Retinal pigment epithelial cell (primary cell): Measurements from ENCODE around the gene KDM8.

Source experiments
- DNase-seq: peaks from one replicate; pipeline ENCODE4 v3.0.0-alpha.2; 2010; ENCODE audit warnings: low read depth
- H3K4me3 ChIP-seq: 2 replicates; pipeline ENCODE4 v1.5.1; 2011; ENCODE audit warnings: mild to moderate bottlenecking, low read length, control low read depth, moderate library complexity
- TF ChIP-seq, protein P1 (sequence below): conservative IDR thresholded peaks from 2 replicates; pipeline ENCODE4 v1.5.1; 2011; ENCODE audit warnings: low read depth, low read length, control low read depth, inconsistent platforms

KDM8 gene

GRCh38 chr16:27226476-27226875, 23.1 kb downstream of the KDM8 start:
- no peak for DNase-seq
- TF ChIP-seq, protein P1, sequence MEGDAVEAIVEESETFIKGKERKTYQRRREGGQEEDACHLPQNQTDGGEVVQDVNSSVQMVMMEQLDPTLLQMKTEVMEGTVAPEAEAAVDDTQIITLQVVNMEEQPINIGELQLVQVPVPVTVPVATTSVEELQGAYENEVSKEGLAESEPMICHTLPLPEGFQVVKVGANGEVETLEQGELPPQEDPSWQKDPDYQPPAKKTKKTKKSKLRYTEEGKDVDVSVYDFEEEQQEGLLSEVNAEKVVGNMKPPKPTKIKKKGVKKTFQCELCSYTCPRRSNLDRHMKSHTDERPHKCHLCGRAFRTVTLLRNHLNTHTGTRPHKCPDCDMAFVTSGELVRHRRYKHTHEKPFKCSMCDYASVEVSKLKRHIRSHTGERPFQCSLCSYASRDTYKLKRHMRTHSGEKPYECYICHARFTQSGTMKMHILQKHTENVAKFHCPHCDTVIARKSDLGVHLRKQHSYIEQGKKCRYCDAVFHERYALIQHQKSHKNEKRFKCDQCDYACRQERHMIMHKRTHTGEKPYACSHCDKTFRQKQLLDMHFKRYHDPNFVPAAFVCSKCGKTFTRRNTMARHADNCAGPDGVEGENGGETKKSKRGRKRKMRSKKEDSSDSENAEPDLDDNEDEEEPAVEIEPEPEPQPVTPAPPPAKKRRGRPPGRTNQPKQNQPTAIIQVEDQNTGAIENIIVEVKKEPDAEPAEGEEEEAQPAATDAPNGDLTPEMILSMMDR, result no peak
- H3K4me3 ChIP-seq, result no peak overlapping the region

DNA sequence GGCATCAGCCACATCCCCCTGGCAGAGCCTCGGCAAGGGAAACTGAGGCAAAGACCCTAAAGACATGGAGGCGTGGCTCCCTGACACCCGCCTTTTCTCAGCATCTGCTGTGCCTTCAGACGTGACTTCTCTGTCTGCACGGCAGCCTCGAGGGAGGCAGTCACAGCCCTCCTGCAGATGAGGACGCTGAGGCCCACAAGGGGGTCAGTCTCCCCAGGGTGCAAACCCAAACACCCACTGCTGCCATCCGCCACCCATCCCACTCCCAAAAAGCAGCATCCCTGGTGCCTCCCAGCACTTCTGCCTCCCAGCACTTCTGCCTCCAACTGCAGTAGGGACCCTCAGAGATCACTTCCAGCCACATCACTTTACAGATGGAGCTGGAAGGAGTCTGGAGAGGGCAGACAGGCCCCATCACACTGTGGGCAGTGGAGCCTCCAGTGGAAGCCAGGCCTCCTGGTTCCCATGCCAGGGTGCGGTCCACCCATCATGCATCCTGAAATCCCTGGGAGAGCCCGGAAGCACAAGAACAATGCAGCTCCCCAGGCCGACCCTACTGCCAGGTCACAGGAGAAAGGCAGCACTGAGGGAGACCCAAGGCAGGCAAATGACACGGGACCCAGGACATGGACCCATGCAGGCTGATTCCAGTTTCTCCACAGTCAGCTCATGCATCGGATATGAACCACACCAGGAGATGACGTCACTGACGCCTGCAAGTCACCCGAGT, 23.8 kb downstream of the KDM8 start:
- H3K4me3 ChIP-seq, result no peak overlapping the region
- TF ChIP-seq, protein P1, result no peak
- DNase-seq, result no peak

DNA sequence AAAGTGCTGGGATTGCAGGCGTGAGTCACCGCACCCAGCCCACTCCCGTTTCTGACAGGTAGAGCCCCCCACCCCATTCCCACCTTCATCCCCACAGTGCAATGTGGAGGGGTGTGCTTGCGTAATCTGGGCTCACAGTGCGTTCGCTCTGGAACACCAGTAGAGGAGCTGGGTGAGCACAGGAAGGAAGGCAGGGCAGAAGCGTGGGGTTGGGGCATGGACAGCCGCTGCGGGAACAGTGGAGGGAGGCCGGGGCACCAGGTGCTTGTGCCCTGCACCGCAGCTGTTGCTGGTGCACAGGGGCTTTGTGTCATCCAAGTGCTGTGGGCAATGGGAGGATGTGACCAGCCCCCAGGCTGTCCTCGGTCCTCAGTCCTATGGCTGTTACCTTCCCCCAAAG, 24.7 kb downstream of the KDM8 start:
- no peak for DNase-seq
- no peak overlapping the region for H3K4me3 ChIP-seq
- TF ChIP-seq, protein P1, result no peak

DNA sequence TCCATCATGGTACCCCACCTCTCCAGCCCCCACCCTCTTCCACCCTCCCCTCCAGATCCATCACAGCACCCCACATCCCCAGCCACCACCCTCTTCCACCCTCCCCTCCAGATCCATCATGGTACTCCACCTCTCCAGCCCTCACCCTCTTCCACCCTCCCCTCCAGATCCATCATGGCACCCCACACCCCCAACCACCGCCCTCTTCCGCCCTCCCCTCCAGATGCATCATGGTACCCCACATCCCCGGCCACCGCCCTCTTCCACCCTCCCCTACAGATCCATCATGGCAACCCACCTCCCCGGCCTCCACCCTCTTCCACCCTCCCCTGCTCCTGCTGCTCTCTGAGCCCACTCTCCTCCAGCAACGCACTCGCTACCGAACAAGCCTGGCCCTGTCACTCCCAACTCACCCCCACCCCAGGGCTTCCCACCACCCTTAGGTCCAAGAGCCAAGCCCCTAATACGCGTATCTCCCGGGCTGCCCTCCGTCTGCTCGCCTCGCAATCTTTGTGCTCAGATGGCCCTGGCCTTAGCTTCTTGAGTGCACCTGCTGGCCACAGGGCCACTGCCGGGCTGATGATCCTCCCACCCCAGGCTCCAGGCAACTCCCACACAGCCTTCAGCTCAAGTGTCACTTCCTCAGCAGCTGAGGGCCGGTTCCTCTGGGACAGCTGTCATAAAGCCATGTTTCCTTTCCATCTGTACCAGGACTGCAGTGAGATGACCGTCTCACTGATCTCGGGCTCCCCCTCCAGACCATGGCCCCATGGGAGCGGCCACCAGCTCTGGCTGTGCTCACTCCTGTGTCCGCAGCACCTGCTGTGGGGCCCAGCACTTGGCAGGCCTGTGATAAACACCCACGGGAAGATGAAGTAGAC, 25.5 kb downstream of the KDM8 start:
- no peak overlapping the region for H3K4me3 ChIP-seq
- TF ChIP-seq, protein P1, result no peak
- no peak for DNase-seq

GRCh38 chr16:27229891-27230470, 26.7 kb downstream of the KDM8 start:
- no peak for DNase-seq
- TF ChIP-seq, protein P1, result no peak
- no peak overlapping the region for H3K4me3 ChIP-seq

- TF ChIP-seq, protein P1, result no peak
- no peak overlapping the region for H3K4me3 ChIP-seq
- DNase-seq, result no peak
Measured at GRCh38 chr16:27230562-27231001, 27.3 kb downstream of the KDM8 start.
